Activated CD8-positive, alpha-beta memory T cell treated with anti-CD3 and anti-CD28 coated beads, Interleukin-2, amount 50 U/mL, for 4 hours (primary cell): ENCODE results near the gene IRGC.
"Not testable (repeated sequence)": the region's sequence is repeated elsewhere in the genome, so short reads cannot be mapped to it uniquely, and the experiment has no call there.

Source experiments
- DNase-seq: peaks from one replicate; pipeline ENCODE4 v3.0.0-alpha.2; 2020

Gene IRGC, protein sequence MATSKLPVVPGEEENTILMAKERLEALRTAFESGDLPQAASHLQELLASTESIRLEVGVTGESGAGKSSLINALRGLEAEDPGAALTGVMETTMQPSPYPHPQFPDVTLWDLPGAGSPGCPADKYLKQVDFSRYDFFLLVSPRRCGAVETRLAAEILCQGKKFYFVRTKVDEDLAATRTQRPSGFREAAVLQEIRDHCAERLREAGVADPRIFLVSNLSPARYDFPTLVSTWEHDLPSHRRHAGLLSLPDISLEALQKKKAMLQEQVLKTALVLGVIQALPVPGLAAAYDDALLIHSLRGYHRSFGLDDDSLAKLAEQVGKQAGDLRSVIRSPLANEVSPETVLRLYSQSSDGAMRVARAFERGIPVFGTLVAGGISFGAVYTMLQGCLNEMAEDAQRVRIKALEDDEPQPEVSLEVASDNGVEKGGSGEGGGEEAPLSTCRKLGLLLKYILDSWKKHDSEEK

GRCh38 chr19:43715776-43716175 is at the start of gene IRGC:
Gene IRGC, plus strand, starts transcription at chr19:43716076. Its CDS starts 2,483 bp downstream, at chr19:43718559.
- DNase-seq: no peak

DNA sequence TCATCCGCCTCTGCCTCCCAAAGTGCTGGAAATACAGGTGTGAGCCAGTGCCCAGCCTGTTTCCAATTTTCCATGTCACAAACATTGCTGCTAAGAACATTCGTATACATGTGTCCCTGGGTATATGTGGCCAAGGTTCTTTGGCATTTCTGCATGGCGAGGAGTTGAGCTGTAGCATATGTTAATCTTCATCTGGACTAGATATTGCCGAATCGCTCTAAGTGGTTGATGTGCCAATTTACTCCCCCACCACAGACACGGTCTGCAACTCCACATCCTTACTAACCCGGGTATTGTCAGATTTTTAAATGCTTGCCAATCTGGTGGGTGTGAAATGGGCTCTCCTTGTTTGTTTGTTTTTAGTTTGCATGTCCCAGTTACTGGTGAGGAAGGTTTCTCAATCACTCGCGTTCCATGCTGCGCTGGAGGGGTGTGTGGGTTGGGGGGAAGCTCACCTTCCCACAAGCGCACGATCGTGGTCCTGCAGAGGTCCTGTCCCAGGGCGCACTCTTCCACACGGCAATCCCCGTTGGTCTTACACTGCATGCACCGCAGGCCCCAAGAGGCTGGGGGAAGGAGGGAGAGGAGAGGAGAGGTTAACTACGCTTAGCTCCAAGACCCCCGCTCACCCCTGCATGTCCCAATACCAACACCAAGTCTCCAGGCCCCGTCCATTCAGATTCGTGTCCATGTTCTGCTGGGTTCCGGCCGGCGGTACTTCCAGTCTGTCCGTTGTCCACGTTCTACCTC is 48.6 kb upstream of the IRGC start:
- peak; percentile 17 for DNase-seq

DNA sequence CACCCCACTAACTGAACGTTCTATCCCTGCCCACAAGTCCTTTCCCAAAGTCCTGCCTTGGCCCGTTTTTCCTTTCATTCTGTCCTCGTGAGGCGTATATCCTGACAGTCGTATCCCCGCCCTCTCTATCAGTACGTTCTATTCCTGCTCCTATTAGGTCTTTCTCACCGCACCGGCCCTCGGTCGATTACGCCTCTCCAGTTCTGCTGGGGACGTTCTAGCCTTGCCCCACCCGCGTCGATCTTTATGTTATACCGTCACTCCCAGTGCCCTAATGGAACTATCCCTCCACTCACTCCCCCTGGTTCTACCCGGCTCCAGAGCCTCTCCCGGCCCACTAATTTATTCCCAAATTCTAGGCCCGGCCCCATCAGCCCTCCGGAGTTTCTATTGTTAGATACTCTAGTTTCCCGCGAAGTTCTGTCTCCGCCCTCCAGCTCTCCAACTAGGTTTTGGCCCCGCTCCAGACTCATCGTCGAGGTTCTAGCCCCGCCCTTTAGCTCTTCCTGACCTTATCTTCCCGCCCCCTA is 47.9 kb upstream of the IRGC start:
- DNase-seq: peak; percentile 17

GRCh38 chr19:43668406-43669109 is 47.3 kb upstream of the IRGC start:
- DNase-seq: peak; percentile 91

DNA sequence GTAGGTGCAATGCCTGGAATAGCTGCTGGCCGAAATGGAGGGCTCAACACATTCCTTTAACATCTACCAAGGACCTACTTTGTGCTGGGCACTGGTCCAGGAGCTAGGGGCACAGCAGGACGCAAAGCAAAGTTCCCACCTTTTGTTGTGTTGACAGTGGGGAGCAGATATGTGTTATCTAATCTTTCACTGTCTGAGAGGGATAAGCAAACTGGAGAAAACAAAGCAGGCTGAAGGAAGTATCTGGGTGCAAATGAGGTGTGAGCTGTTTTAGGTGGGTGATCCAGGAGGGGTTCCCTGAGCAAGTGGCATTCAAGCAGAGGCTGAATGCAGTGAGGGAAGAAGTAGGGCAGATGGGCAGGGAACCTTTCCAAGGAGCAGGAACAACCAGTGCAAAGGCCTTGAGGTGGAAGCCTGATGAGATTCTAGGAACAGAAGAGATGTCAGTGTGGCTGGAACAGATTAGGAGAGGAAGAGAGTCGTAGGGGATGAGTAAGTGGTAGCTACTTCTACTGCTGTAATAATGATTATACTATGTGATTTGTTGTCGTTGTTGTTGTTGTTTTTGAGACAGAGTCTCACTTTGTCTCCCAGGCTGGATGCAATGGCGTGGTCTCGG is 43.7 kb upstream of the IRGC start:
- DNase-seq: no peak

DNA sequence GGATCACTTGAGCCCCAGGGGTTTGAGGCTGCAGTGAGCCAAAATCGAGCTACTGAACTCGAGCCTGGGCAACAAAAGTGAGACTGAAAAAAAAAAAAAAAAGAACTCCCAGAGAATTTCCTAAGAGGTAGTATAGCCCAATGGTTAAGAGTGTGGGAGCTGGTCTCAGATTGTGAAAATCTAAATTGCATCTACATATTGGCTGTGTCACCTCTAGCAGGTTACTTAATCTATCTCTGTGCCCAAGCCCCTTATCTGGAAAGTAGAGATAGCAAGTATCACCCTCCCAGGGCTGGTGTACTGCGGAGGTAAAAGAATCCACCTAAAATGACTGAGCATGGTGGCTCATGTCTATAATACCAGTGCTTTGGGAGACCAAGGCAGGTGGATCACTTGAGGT is 42.2 kb upstream of the IRGC start:
- no peak for DNase-seq

DNA sequence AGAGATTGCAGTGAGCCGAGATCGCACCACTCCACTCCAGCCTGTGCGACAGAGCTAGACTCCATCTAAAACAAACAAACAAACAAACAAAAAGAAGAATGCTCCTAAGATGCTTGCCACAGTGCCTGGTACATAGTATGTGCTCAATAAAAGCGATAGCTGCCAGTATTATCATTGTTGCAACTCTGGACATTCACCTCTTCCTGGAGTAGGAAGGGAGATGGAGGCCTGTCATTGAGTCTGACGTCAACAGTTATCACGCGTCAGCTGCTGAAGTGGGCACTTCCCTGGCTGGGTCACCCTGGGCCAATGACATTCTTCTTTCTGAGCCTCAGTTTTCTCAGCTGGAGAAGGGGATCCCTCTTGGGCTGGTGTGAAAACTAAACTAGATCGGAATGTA is 41.7 kb upstream of the IRGC start:
- no peak for DNase-seq

DNA sequence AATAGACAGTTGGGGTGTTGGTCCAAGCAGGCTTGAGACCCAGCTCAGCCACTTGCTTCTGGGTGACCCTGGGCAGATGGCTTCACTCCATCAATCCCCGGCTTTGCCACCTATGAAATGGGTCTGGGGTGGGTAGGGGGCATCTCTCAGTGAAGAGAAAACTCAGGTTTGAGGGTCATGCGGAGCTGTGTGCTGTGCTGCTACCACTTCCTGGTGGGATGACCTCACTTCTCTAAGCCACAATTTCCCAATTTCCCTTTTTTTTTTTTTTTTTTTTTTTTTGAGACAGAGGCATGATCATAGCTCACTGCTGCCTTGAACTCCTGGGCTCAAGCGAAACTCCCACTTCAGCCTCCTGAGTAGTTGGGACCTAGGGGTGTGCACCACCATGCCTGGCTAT is 41.3 kb upstream of the IRGC start:
- DNase-seq: no peak

DNA sequence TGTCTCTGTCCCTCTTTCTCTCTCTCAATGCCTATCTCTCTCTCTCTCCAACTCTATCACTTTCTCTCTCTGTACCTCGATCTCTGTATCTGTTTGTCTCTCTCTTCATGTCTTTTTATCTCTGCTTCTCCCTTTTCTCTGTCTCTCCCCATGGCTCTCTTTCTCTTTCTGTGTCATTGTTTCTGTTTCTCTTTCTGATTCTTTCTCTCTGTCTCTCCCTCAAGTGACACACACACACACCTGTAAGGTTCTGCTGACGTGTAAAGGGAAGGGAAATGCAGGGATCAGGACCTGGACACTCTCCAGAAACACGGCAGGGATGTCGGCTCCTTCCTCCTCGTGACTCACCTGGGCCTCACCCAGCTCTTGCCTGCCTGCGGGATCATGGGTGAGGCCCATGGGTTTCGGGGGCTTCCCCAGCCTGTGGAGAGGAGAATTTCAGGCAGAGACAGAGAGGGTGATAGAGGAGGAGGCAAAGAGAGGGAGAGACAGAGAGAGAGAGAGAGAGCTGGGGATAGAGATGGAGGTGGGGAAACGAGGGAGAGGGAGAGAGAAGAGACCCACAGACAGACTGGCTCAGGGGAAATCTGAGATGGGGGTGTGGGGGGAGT is 40.5 kb upstream of the IRGC start:
- DNase-seq: no peak

DNA sequence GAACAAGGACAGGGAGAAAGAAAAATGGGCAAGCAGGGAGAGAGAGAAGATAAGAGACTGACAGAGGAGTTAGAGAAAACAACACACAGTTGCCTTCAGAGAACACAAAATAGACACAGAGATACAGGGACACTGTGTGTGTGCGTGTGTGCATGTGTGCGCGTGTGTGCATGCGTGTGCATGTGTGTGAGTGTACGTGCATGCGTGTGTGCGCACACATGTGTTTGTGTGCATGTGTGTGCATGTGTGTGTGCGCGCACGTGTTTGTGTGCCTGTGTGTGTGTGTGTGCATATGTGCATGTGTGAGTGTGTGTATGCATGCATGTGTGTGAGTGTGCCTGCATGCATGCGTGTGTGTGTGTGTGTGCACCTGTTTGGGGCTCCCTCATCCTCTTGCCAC is 40.0 kb upstream of the IRGC start:
- no peak for DNase-seq

GRCh38 chr19:43678512-43679261 is 37.2 kb upstream of the IRGC start:
- no peak for DNase-seq

DNA sequence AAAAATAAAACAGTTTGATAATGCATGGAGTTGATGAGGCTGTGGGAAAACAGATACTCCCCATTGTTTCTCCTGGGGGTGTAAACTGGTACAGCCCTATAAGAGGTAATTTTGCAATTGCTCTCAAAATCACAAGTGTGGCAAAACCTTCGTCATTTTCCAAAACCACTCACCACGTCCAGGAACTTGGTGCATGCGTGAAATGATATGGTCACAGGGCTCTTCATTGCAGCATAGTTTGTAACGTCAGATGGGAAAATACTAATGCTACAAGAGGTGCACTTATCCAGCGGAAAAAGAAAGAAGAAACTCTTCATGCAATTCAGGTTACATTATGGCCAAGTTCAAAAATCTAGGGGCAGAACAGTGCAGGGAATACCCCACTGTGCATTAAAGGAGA is 34.1 kb upstream of the IRGC start:
- no peak for DNase-seq

DNA sequence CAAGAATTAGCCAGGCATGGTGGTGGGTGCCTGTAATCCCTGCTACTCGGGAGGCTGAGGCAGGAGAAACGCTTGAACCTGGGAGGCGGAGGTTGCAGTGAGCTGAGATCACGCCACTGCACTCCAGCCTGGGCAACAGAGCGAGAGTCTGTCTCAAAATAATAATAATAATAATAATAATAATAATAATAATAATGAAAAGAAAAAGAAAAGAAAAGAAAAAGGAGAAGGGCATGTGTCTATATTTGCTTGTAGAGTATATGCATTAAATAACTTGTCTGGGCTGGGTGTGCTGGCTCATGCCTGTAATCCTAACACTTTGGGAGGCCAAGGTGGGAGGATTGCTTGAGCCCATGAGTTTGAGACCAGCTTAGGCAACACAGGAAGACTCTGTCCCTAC is 33.6 kb upstream of the IRGC start:
- not testable (repeated sequence) for DNase-seq

- DNase-seq: no peak
These were observed 32.8 kb upstream of the IRGC start for GRCh38 chr19:43682824-43683661.

DNA sequence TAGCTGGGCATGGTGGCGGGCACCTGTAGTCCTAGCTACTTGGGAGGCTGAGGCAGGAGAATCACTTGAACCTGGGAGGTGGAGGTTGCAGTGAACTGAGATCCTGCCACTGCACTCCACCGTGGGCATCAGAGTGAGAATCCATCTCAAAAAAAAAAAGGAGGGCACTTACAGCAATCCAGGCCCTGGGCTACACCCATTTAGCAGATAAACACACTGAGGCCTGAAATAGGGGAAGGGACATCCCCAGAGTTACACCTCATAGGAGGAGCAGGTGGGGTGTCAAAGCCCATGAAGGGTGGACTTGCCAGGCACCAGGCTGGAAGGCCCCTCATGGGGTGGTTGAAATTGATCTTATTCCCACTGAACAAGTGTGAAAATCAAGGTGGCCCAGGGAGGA is 32.0 kb upstream of the IRGC start:
- DNase-seq: no peak

DNA sequence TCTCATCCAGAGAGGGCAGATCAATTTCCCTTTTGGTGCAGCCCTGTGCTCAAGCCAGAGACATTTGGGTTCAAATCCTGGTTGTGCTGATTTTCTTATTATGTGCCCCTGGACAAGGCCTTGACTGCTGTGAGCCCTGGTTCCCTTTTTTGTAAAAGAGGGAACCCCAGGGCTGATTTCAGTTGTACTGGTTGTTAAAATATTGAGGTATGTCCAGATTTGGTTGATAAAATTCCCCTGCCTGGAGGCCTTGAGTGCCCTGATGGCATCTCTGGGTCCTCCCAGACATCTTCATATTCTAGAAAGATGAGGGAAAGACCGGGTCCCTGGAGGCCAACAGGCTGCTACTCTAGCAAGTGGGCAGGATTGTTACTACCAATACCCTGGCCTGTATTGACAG is 31.6 kb upstream of the IRGC start:
- no peak for DNase-seq

DNA sequence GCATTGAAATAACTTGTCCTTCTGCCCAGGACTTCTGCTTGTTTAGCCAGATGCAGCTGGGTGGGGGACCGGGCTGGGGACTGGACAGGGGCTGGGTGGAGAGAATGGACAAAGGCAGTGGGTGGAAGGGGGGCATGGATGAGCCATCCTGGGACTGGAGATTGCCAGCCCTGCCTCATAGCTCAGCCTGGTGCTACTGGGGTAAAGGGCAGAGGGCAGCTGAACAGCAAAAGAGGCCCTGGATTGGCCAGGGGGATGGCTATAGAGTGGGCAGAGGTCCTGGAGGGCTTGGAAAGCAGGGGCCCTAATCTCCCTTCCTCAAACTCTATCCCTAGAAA is 28.2 kb upstream of the IRGC start:
- no peak for DNase-seq

- DNase-seq: no peak
These were observed 27.7 kb upstream of the IRGC start for GRCh38 chr19:43688059-43688701.

DNA sequence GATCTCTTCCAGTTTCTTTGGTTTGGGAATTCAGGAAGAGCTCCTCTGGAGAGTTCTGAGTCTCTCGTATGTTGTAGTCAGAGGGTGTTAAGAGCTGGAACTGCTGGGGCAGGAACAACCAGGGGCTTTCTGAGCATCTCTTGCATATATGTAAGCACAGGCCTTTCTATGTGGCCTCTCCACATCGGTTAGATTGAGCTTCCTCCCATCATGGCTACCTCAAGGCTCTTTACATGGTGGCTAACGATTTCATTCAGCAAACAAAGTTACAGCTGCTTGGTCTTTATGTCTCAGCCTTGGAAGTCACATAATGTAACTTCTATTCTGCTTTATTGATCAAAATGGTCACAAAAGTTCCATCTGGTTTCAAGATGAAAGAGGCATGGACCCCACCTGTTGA is 25.4 kb upstream of the IRGC start:
- no peak for DNase-seq

- no peak for DNase-seq
These were observed 25.0 kb upstream of the IRGC start for GRCh38 chr19:43690890-43691289.
